ENCODE measurements around the gene IQSEC1.

Gene IQSEC1

DNA sequence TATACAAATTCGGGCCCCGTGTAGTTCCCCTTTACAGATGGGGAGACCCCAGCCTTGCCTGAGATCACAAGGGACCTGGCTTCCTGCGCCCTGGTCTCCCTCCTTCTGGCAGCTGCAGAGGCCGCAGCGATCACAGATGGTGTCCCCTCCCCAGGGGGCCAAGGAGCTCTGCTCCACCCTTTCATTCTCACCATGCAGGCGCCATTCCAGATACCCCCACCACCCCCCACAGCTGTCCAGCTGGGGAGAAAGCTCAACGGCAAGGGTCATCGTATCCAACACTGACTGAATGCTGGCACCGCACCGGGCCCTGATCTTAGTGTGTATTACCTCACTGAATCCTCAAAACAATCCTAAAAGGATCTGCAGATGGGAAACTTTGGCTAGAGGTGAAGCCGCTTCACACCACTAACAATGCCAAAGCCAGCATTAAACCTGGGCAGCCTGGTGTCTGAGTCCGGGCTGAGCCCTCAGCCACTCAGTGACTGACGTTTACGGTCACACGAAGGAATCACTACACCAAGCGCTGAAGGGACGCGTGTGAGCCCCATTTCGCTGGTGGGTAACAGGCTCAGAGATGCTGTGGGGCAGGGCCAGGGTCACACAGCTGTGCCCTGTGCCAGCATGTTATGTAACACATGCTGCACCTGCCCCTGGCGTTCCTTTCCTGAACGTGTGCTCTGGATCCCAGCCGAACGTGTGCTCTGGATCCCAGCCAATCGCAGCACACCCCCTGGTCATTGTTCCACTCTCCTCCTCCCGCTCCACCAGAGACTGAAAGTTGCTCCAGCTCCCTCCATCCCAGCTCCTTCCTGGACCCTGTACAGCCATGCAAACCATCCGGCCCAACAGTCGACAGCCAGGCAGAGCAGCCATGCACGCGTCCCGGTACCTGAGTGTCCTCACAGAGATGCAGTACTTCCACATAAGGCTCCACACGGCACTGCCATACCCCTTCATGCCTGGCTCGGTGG, 51.8 kb downstream of the IQSEC1 start:
- peaks cover 66% of the 10 kb centered on the region for H3K4me1 ChIP-seq (ENCODE audit: control insufficient read depth, insufficient read depth, low read length)
- peak overlapping the region; percentile 17 for H3K9ac ChIP-seq (ENCODE audit: low read length)
- no peak overlapping the region for H3K4me3 ChIP-seq (ENCODE audit: low read length)
- no peak for DNase-seq (ENCODE audit: low read depth)
- H3K36me3 ChIP-seq (ENCODE audit: control insufficient read depth, insufficient read depth, low read length, severe bottlenecking): no peaks in the 10 kb centered on the region
- no peaks in the 10 kb centered on the region for H3K9me3 ChIP-seq (ENCODE audit: control insufficient read depth, low read length)
- no peaks in the 10 kb centered on the region for H3K27me3 ChIP-seq (replicated peaks; ENCODE audit: control insufficient read depth, insufficient read depth, low read length)

GRCh38 chr3:13020159-13020750, 53.0 kb downstream of the IQSEC1 start:
- Histone ChIP-seq H3K4me1 (ENCODE audit: control insufficient read depth, insufficient read depth, low read length) (peaks cover 72% of the 10 kb centered on the region), H3K9ac (ENCODE audit: low read length) (no peak overlapping the region), H3K27me3 (replicated peaks; ENCODE audit: control insufficient read depth, insufficient read depth, low read length) (no peaks in the 10 kb centered on the region), H3K9me3 (ENCODE audit: control insufficient read depth, low read length) (no peaks in the 10 kb centered on the region), H3K4me3 (ENCODE audit: low read length) (no peak overlapping the region), H3K36me3 (ENCODE audit: control insufficient read depth, insufficient read depth, low read length, severe bottlenecking) (no peaks in the 10 kb centered on the region)
- no peak for DNase-seq (ENCODE audit: low read depth)

GRCh38 chr3:13019243-13020095, 53.8 kb downstream of the IQSEC1 start:
- DNase-seq (ENCODE audit: low read depth): peak; percentile 84
- H3K9me3 ChIP-seq (ENCODE audit: control insufficient read depth, low read length): no peaks in the 10 kb centered on the region
- peak overlapping the region; percentile 79 for H3K4me3 ChIP-seq (ENCODE audit: low read length)
- H3K36me3 ChIP-seq (ENCODE audit: control insufficient read depth, insufficient read depth, low read length, severe bottlenecking): no peaks in the 10 kb centered on the region
- peak overlapping the region; percentile 79 for H3K9ac ChIP-seq (ENCODE audit: low read length)
- H3K4me1 ChIP-seq (ENCODE audit: control insufficient read depth, insufficient read depth, low read length): peaks cover 66% of the 10 kb centered on the region
- no peaks in the 10 kb centered on the region for H3K27me3 ChIP-seq (replicated peaks; ENCODE audit: control insufficient read depth, insufficient read depth, low read length)

- Histone ChIP-seq H3K4me3 (ENCODE audit: low read length) (peak overlapping the region; percentile 79), H3K9ac (ENCODE audit: low read length) (peak overlapping the region; percentile 79), H3K36me3 (ENCODE audit: control insufficient read depth, insufficient read depth, low read length, severe bottlenecking) (no peaks in the 10 kb centered on the region), H3K9me3 (ENCODE audit: control insufficient read depth, low read length) (no peaks in the 10 kb centered on the region), H3K4me1 (ENCODE audit: control insufficient read depth, insufficient read depth, low read length) (peaks cover 66% of the 10 kb centered on the region), H3K27me3 (replicated peaks; ENCODE audit: control insufficient read depth, insufficient read depth, low read length) (no peaks in the 10 kb centered on the region)
- DNase-seq (ENCODE audit: low read depth): no peak
Measured at GRCh38 chr3:13018561-13019242, 54.5 kb downstream of the IQSEC1 start.

DNA sequence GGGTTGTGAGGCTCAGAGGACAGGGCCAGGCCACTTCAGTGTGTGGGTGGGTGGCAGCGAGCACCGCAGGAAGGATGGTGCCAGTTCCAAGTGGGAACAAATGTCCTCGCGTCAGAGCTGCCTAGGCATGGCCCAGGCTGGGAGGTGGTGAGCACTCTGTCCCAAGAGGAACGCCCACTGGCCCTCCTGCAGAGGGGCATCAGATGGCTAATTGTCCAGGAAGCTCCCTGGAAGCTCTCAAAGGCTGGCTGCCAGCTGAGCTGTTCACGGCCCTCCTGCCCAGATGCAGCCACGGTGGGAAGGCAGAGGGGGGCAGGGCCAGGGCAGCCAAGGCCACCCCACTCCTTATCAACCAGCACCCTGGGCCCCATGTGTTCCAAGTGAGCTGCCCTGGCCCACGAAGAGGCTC, 55.2 kb downstream of the IQSEC1 start:
- peak overlapping the region; percentile 79 for H3K4me3 ChIP-seq (ENCODE audit: low read length)
- H3K4me1 ChIP-seq (ENCODE audit: control insufficient read depth, insufficient read depth, low read length): peaks cover 66% of the 10 kb centered on the region
- peak; percentile 30 for DNase-seq (ENCODE audit: low read depth)

GRCh38 chr3:13017361-13018042, 55.7 kb downstream of the IQSEC1 start:
- Histone ChIP-seq H3K9me3 (ENCODE audit: control insufficient read depth, low read length) (no peaks in the 10 kb centered on the region), H3K36me3 (ENCODE audit: control insufficient read depth, insufficient read depth, low read length, severe bottlenecking) (no peaks in the 10 kb centered on the region), H3K4me3 (ENCODE audit: low read length) (peak overlapping the region; percentile 79), H3K4me1 (ENCODE audit: control insufficient read depth, insufficient read depth, low read length) (peaks cover 62% of the 10 kb centered on the region), H3K9ac (ENCODE audit: low read length) (no peak overlapping the region), H3K27me3 (replicated peaks; ENCODE audit: control insufficient read depth, insufficient read depth, low read length) (no peaks in the 10 kb centered on the region)
- DNase-seq (ENCODE audit: low read depth): no peak

More for the DNA sequence above, 55.2 kb downstream of the IQSEC1 start:
- H3K36me3 ChIP-seq (ENCODE audit: control insufficient read depth, insufficient read depth, low read length, severe bottlenecking): no peaks in the 10 kb centered on the region
- H3K9me3 ChIP-seq (ENCODE audit: control insufficient read depth, low read length): no peaks in the 10 kb centered on the region
- H3K27me3 ChIP-seq (replicated peaks; ENCODE audit: control insufficient read depth, insufficient read depth, low read length): no peaks in the 10 kb centered on the region
- peak overlapping the region; percentile 79 for H3K9ac ChIP-seq (ENCODE audit: low read length)

DNA sequence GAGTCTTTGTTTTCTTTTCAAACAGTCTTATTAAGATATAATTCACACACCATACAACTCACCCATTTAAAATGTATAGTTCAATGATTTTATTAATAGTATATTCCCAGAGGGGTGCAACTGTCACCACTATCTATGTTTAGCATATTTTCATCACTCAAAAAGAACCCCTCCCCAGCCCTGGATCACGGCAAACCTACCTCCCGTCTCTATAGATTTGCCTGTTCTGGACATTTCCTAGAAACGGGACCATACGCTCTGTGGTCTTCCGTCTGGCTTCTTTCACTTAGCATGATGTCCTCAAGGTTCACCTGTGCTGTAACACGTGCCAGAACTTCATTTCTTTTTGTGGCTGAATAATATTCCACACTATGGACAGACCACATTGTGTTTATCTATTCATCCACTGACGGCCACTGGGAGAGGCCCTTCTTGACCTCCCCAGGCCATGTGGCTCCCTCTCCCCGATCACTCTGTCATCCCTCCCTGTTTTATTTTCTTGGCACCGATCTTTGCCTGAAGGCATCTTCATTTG, 56.4 kb downstream of the IQSEC1 start:
- no peak for DNase-seq (ENCODE audit: low read depth)
- H3K9ac ChIP-seq (ENCODE audit: low read length): no peak overlapping the region
- peak overlapping the region; percentile 48 for H3K4me3 ChIP-seq (ENCODE audit: low read length)
- H3K36me3 ChIP-seq (ENCODE audit: control insufficient read depth, insufficient read depth, low read length, severe bottlenecking): no peaks in the 10 kb centered on the region
- H3K4me1 ChIP-seq (ENCODE audit: control insufficient read depth, insufficient read depth, low read length): peaks cover 62% of the 10 kb centered on the region
- H3K27me3 ChIP-seq (replicated peaks; ENCODE audit: control insufficient read depth, insufficient read depth, low read length): no peaks in the 10 kb centered on the region
- no peaks in the 10 kb centered on the region for H3K9me3 ChIP-seq (ENCODE audit: control insufficient read depth, low read length)

GRCh38 chr3:13016083-13016720, 57.0 kb downstream of the IQSEC1 start:
- Histone ChIP-seq H3K27me3 (replicated peaks; ENCODE audit: control insufficient read depth, insufficient read depth, low read length) (no peaks in the 10 kb centered on the region), H3K36me3 (ENCODE audit: control insufficient read depth, insufficient read depth, low read length, severe bottlenecking) (no peaks in the 10 kb centered on the region), H3K9me3 (ENCODE audit: control insufficient read depth, low read length) (no peaks in the 10 kb centered on the region), H3K4me3 (ENCODE audit: low read length) (peak overlapping the region; percentile 48), H3K9ac (ENCODE audit: low read length) (peak overlapping the region; percentile 31), H3K4me1 (ENCODE audit: control insufficient read depth, insufficient read depth, low read length) (peaks cover 56% of the 10 kb centered on the region)
- DNase-seq (ENCODE audit: low read depth): no peak

DNA sequence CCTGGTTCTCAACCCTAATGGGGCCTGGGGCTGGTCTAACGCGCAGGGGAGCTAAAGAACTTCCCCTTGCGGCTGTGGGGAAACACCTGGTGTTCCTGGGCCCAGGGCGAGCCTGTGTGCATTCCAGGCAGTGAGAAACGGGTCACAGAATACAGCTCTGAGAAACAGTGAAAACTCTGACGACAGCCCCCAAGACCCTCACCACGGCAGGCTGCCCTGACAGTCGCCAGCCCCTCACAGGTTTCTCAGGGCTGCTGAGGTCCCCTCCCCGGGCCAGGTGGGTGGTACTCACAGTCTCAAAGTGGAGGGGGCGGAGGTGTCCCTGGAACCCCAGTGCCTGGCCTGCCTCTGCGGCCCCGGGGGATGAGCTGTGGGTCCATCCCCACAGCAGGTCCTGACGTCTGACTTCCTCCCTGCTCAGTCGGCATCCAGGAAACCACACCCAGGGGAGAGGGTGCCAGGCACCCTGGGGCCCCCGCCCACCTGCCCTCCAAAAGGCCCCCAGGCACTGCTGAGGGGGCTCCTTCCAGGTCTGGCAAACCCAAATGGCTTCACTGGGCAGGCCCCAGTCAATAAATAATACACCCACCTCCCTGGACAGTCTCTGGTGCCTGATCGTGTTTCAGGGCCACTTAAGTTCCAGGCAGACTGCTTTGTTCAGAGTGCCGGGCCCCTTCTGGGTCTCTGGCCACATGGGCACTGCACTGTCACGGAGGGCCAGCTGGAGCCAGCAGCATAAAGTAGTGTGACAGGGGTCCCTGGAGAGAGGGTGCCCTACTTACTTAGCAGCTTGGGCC, 57.7 kb downstream of the IQSEC1 start:
- H3K36me3 ChIP-seq (ENCODE audit: control insufficient read depth, insufficient read depth, low read length, severe bottlenecking): no peaks in the 10 kb centered on the region
- no peaks in the 10 kb centered on the region for H3K27me3 ChIP-seq (replicated peaks; ENCODE audit: control insufficient read depth, insufficient read depth, low read length)
- H3K9ac ChIP-seq (ENCODE audit: low read length): no peak overlapping the region
- no peak overlapping the region for H3K4me3 ChIP-seq (ENCODE audit: low read length)
- no peaks in the 10 kb centered on the region for H3K9me3 ChIP-seq (ENCODE audit: control insufficient read depth, low read length)
- peaks cover 49% of the 10 kb centered on the region for H3K4me1 ChIP-seq (ENCODE audit: control insufficient read depth, insufficient read depth, low read length)
- DNase-seq (ENCODE audit: low read depth): no peak
